MCF 10A (cell line): Measurements from ENCODE around the gene SUV39H1. TPM values are rescaled to one million over a fixed set of nuclear protein-coding genes. Genes with fewer than 3 reads are reported as not detected.

Experiments used
- BruUV-seq: library from RNA; stranded (reverse); fragments of 400-500 nt; replicated peaks from 2 replicates; lab custom pipeline; 2021; lab: Mats Ljungman, UMichigan
- CTCF ChIA-PET: fragments of 300-600 bp; sonication (Branson Sonifier 250); formaldehyde crosslinking; extraction: SDS; loops from one replicate; lab custom pipeline; 2021; ENCODE audit warnings: antibody characterized with exemption, inconsistent platforms; lab: Yijun Ruan, JAX
- POLR2A ChIA-PET: fragments of 300-600, 350-650 bp; sonication (Branson Sonifier 250); formaldehyde crosslinking; extraction: SDS; loops from one replicate; lab custom pipeline; 2020; ENCODE audit warnings: antibody characterized with exemption, inconsistent platforms; lab: Yijun Ruan, JAX
- DNase-seq: peaks from one replicate; pipeline ENCODE4 v3.0.0-alpha.2; 2018; ENCODE audit not compliant: unreplicated experiment
- H3K27ac Mint-ChIP-seq: one replicate; pipeline ENCODE4 v1.8.0; 2022; ENCODE audit warnings: mild to moderate bottlenecking, low read depth, mixed read lengths; ENCODE audit not compliant: unreplicated experiment
- H3K27me3 Mint-ChIP-seq: one replicate; pipeline ENCODE4 v1.8.0; 2022; ENCODE audit warnings: mixed read lengths; ENCODE audit not compliant: insufficient read depth, unreplicated experiment
- H3K36me3 Mint-ChIP-seq: one replicate; pipeline ENCODE4 v1.8.0; 2022; ENCODE audit warnings: mild to moderate bottlenecking, moderate library complexity, mixed read lengths; ENCODE audit not compliant: insufficient read depth, unreplicated experiment
- H3K4me1 Mint-ChIP-seq: one replicate; pipeline ENCODE4 v1.8.0; 2022; ENCODE audit warnings: mixed read lengths; ENCODE audit not compliant: insufficient read depth, unreplicated experiment
- H3K4me3 Mint-ChIP-seq: one replicate; pipeline ENCODE4 v1.8.0; 2022; ENCODE audit warnings: mild to moderate bottlenecking, moderate library complexity, mixed read lengths; ENCODE audit not compliant: unreplicated experiment
- H3K9me3 Mint-ChIP-seq: one replicate; pipeline ENCODE4 v1.8.0; 2022; ENCODE audit warnings: mixed read lengths; ENCODE audit not compliant: unreplicated experiment
- CTCF ChIP-seq: fragments of 200-600 bp; IDR thresholded peaks from one replicate; pipeline ENCODE4 v1.8.0; 2022; ENCODE audit warnings: antibody characterized with exemption, mild to moderate bottlenecking; ENCODE audit not compliant: unreplicated experiment
- intact Hi-C: fragments of 100-400 bp; cut with micrococcal nuclease; formaldehyde crosslinking; loops from 2 replicates; pipeline ENCODE4 v1.14.1; 2022
- total RNA-seq: library from RNA; stranded (reverse); gene quantifications from 2 replicates; pipeline ENCODE4 v1.2.3, GENCODE V29; 2022

Gene SUV39H1
- total RNA-seq, 1 experiment from 2014 or later: 8.7 TPM

- H3K36me3 Mint-ChIP-seq: no peaks in the 10 kb centered on the region
- no peak for TF ChIP-seq CTCF
- POLR2A ChIA-PET: no interaction called here
- intact Hi-C loops: no loop called here
- no peaks in the 10 kb centered on the region for H3K27me3 Mint-ChIP-seq
- no TSS peak for BruUV-seq
- no peak for DNase-seq
- H3K27ac Mint-ChIP-seq: no peak overlapping the region
- CTCF ChIA-PET: no interaction called here
- H3K4me1 Mint-ChIP-seq: no peaks in the 10 kb centered on the region
- H3K4me3 Mint-ChIP-seq: no peak overlapping the region
- peaks cover 7% of the 10 kb centered on the region for H3K9me3 Mint-ChIP-seq
Measured at GRCh38 chrX:48721916-48722315, 25.4 kb downstream of the SUV39H1 start.

GRCh38 chrX:48726596-48726995 is 30.1 kb downstream of the SUV39H1 start:
- TF ChIP-seq CTCF: no peak
- intact Hi-C loops: no loop called here
- H3K9me3 Mint-ChIP-seq: no peaks in the 10 kb centered on the region

GRCh38 chrX:48728653-48729052 is 32.1 kb downstream of the SUV39H1 start:
- DNase-seq: no peak
- Mint-ChIP-seq H3K4me3 (no peak overlapping the region), H3K36me3 (peaks cover 18% of the 10 kb centered on the region), H3K4me1 (no peaks in the 10 kb centered on the region), H3K9me3 (no peaks in the 10 kb centered on the region), H3K27me3 (no peaks in the 10 kb centered on the region), H3K27ac (no peak overlapping the region)
- TF ChIP-seq CTCF: no peak
- intact Hi-C loops: no loop called here
- ChIA-PET POLR2A (no interaction called here), CTCF (no interaction called here)
- no TSS peak for BruUV-seq

More at GRCh38 chrX:48726596-48726995, 30.1 kb downstream of the SUV39H1 start:
- Mint-ChIP-seq H3K36me3 (peaks cover 5% of the 10 kb centered on the region), H3K4me3 (no peak overlapping the region), H3K4me1 (no peaks in the 10 kb centered on the region), H3K27ac (no peak overlapping the region), H3K27me3 (no peaks in the 10 kb centered on the region)
- no TSS peak for BruUV-seq
- POLR2A ChIA-PET: interaction anchor here (0.6 to 0.8 kb wide), 2 partner anchors 10 to 276 kb away, joined by 3 read pairs; no protein-coding TSS in a partner anchor
- CTCF ChIA-PET: interaction anchor here (0.5 kb wide), 1 partner anchor 145 kb away, joined by 3 read pairs; no protein-coding TSS in a partner anchor
- no peak for DNase-seq

GRCh38 chrX:48736303-48736702 is 39.8 kb downstream of the SUV39H1 start:
- DNase-seq: no peak
- Mint-ChIP-seq H3K4me3 (peak overlapping the region; percentile 74), H3K4me1 (peaks cover 6% of the 10 kb centered on the region), H3K36me3 (peaks cover 13% of the 10 kb centered on the region), H3K9me3 (peaks cover 8% of the 10 kb centered on the region), H3K27me3 (no peaks in the 10 kb centered on the region), H3K27ac (peak overlapping the region; percentile 68)
- intact Hi-C loops: no loop called here
- no peak for TF ChIP-seq CTCF
- ChIA-PET CTCF (interaction anchor here (1.2 kb wide), 1 partner anchor 210 kb away, joined by 3 read pairs; no protein-coding TSS in a partner anchor), POLR2A (interaction anchor here (0.6 to 3.2 kb wide), 10 partner anchors 10 to 502 kb away, joined by 3 to 10 read pairs (median 4); partner anchors contain the start of genes HDAC6, PQBP1, SLC35A2 and TIMM17B)
- BruUV-seq: TSS peak; percentile 57
